Measurements from ENCODE around the gene SGF29.

DNA sequence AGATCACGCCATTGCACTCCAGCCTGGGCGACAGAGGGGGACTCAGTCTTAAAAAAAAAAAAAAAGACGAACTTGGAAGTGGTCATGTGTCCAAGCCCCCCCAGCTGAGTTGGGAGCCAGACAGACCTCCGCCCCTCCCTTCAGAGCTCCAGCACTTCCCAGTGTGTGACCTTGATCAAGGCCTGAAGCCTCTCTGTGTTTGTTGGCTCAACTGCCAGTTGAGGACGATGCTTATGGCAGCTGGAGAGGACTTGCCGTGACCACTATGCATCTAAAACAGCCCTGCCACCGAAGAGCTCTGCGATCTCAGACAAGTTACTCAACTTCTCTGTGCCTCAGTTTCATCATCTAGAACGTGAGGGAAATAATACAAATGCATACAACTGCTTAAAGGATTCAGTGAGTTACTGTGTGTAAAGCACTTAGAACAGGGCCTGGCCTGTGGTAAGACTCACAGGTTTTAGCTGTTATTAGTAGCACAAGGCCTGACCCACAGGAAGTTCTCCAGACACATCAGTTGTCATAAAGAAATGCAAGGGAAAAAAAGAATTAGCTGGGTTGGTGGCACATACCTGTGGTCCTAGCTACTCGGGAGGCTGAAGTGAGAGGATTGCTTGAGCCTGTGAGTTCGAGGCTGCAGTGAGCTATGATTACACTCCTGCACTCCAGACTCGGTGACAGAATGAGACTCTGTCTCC lies 40.1 kb upstream of the SGF29 start:
- no peak for TF ChIP-seq TAF1 (IDR thresholded peaks at IDR 0.05; ENCODE audit: borderline replicate concordance, insufficient read depth, low read length)
- no peak for TF ChIP-seq POLR2AphosphoS5 (IDR thresholded peaks at IDR 0.05; ENCODE audit: low read depth, low read length)
- TF ChIP-seq, protein P1, sequence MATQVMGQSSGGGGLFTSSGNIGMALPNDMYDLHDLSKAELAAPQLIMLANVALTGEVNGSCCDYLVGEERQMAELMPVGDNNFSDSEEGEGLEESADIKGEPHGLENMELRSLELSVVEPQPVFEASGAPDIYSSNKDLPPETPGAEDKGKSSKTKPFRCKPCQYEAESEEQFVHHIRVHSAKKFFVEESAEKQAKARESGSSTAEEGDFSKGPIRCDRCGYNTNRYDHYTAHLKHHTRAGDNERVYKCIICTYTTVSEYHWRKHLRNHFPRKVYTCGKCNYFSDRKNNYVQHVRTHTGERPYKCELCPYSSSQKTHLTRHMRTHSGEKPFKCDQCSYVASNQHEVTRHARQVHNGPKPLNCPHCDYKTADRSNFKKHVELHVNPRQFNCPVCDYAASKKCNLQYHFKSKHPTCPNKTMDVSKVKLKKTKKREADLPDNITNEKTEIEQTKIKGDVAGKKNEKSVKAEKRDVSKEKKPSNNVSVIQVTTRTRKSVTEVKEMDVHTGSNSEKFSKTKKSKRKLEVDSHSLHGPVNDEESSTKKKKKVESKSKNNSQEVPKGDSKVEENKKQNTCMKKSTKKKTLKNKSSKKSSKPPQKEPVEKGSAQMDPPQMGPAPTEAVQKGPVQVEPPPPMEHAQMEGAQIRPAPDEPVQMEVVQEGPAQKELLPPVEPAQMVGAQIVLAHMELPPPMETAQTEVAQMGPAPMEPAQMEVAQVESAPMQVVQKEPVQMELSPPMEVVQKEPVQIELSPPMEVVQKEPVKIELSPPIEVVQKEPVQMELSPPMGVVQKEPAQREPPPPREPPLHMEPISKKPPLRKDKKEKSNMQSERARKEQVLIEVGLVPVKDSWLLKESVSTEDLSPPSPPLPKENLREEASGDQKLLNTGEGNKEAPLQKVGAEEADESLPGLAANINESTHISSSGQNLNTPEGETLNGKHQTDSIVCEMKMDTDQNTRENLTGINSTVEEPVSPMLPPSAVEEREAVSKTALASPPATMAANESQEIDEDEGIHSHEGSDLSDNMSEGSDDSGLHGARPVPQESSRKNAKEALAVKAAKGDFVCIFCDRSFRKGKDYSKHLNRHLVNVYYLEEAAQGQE (IDR thresholded peaks at IDR 0.05; ENCODE audit: insufficient read depth in 1 of 2, low read depth in 2 of 2, low read length in 2 of 2): no peak
